Loucy (cell line): ENCODE measurements around the gene ZBTB20.

ENCODE experiments used
- H2AFZ ChIP-seq: fragments of 200-600 bp; sonication (generic); 2 replicates; pipeline ENCODE4 v1.6.0; 2016; ENCODE audit warnings: antibody characterized with exemption, mild to moderate bottlenecking, low read length, moderate library complexity
- H3F3A ChIP-seq: fragments of 200-600 bp; 2 replicates; pipeline ENCODE4 v1.6.0; 2016; ENCODE audit warnings: antibody characterized with exemption, low read depth, mild to moderate bottlenecking
- H3K27me3 ChIP-seq: fragments of 200-600 bp; sonication (generic); 2 replicates; pipeline ENCODE4 v1.6.1; 2014; ENCODE audit warnings: low read length, mild to moderate bottlenecking; ENCODE audit not compliant: insufficient read depth, poor library complexity, severe bottlenecking
- H3K36me3 ChIP-seq: fragments of 200-600 bp; sonication (generic); 2 replicates; pipeline ENCODE4 v1.6.1; 2016; ENCODE audit warnings: low read length; ENCODE audit not compliant: insufficient read depth
- H3K4me1 ChIP-seq: fragments of 200-600 bp; sonication (generic); 2 replicates; pipeline ENCODE4 v1.5.1; 2014; ENCODE audit warnings: low read length, mild to moderate bottlenecking; ENCODE audit not compliant: insufficient read depth, poor library complexity, severe bottlenecking
- H3K4me2 ChIP-seq: fragments of 200-600 bp; sonication (generic); 2 replicates; pipeline ENCODE4 v1.6.0; 2014; ENCODE audit warnings: antibody characterized with exemption, low read length, low read depth, mild to moderate bottlenecking; ENCODE audit not compliant: poor library complexity, severe bottlenecking
- H3K4me3 ChIP-seq: fragments of 200-600 bp; sonication (generic); 2 replicates; pipeline ENCODE4 v1.5.1; 2014; ENCODE audit warnings: low read length, mild to moderate bottlenecking, mixed read lengths; ENCODE audit not compliant: poor library complexity, severe bottlenecking
- H3K79me2 ChIP-seq: fragments of 200-600 bp; sonication (generic); 2 replicates; pipeline ENCODE4 v1.6.1; 2014; ENCODE audit warnings: low read length; ENCODE audit not compliant: insufficient read depth
- H3K9ac ChIP-seq: fragments of 200-600 bp; sonication (generic); 2 replicates; pipeline ENCODE4 v1.6.0; 2014; ENCODE audit warnings: mild to moderate bottlenecking, low read depth, low read length, moderate library complexity; ENCODE audit not compliant: poor library complexity, severe bottlenecking
- H3K9me2 ChIP-seq: fragments of 200-600 bp; sonication (generic); replicated peaks from 2 replicates; pipeline ENCODE4 v1.6.1; 2016; ENCODE audit warnings: low read depth, low read length, mixed read lengths
- H3K9me3 ChIP-seq: fragments of 200-600 bp; sonication (generic); 2 replicates; pipeline ENCODE4 v1.6.1; 2014; ENCODE audit warnings: mild to moderate bottlenecking, antibody characterized with exemption, low read length, low read depth; ENCODE audit not compliant: insufficient read depth
- H4K20me1 ChIP-seq: fragments of 200-600 bp; sonication (generic); 2 replicates; pipeline ENCODE4 v1.6.0; 2014; ENCODE audit warnings: antibody characterized with exemption, low read length, mild to moderate bottlenecking; ENCODE audit not compliant: insufficient read depth, poor library complexity, severe bottlenecking
- EZH2phosphoT487 ChIP-seq: fragments of 200-600 bp; IDR thresholded peaks from 2 replicates; pipeline ENCODE4 v1.6.1; 2018; ENCODE audit warnings: antibody characterized with exemption, mild to moderate bottlenecking, moderate library complexity, borderline replicate concordance
- TF ChIP-seq, protein P1 (sequence below): fragments of 200-600 bp; sonication (generic); conservative IDR thresholded peaks from 2 replicates; pipeline ENCODE4 v1.5.1; 2014; ENCODE audit warnings: mild to moderate bottlenecking, antibody characterized with exemption, low read length

The ZBTB20 gene

DNA sequence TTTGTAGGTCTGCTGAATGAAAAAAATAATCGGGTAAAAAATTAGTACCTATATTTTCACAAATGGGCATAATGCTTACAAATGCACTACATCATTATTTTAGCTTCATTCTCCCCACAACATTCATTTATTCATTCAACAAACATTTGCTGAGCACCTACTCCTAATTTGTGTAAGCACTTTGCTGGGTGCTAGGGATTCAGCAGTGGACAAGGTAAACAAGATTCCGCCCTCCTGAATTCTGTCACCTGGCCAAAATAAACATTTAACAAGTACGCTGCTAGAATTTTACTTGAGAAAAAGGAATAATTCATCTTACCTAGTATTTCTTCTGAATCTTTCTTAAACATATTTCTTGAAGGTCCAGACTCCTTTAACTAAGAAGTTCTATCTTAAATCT is 781.2 kb downstream of the ZBTB20 start:
- H3K9me3 ChIP-seq, result no peaks in the 10 kb centered on the region
- H3K79me2 ChIP-seq, result no peaks in the 10 kb centered on the region
- H3K4me1 ChIP-seq, result no peaks in the 10 kb centered on the region
- no peaks in the 10 kb centered on the region for H3F3A ChIP-seq
- no peaks in the 10 kb centered on the region; the same call in 1 of the 2 replicates for H3K36me3 ChIP-seq
- no peaks in the 10 kb centered on the region for H3K27me3 ChIP-seq
- no peak overlapping the region for H3K4me3 ChIP-seq
- no peak overlapping the region for H3K4me2 ChIP-seq
- no peak overlapping the region for H3K9ac ChIP-seq
- H4K20me1 ChIP-seq, result no peaks in the 10 kb centered on the region
- H3K9me2 ChIP-seq, result no peaks in the 10 kb centered on the region
- TF ChIP-seq, protein P1, sequence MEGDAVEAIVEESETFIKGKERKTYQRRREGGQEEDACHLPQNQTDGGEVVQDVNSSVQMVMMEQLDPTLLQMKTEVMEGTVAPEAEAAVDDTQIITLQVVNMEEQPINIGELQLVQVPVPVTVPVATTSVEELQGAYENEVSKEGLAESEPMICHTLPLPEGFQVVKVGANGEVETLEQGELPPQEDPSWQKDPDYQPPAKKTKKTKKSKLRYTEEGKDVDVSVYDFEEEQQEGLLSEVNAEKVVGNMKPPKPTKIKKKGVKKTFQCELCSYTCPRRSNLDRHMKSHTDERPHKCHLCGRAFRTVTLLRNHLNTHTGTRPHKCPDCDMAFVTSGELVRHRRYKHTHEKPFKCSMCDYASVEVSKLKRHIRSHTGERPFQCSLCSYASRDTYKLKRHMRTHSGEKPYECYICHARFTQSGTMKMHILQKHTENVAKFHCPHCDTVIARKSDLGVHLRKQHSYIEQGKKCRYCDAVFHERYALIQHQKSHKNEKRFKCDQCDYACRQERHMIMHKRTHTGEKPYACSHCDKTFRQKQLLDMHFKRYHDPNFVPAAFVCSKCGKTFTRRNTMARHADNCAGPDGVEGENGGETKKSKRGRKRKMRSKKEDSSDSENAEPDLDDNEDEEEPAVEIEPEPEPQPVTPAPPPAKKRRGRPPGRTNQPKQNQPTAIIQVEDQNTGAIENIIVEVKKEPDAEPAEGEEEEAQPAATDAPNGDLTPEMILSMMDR, result no peak
- TF ChIP-seq EZH2phosphoT487, result no peak
- no peak overlapping the region for H2AFZ ChIP-seq

DNA sequence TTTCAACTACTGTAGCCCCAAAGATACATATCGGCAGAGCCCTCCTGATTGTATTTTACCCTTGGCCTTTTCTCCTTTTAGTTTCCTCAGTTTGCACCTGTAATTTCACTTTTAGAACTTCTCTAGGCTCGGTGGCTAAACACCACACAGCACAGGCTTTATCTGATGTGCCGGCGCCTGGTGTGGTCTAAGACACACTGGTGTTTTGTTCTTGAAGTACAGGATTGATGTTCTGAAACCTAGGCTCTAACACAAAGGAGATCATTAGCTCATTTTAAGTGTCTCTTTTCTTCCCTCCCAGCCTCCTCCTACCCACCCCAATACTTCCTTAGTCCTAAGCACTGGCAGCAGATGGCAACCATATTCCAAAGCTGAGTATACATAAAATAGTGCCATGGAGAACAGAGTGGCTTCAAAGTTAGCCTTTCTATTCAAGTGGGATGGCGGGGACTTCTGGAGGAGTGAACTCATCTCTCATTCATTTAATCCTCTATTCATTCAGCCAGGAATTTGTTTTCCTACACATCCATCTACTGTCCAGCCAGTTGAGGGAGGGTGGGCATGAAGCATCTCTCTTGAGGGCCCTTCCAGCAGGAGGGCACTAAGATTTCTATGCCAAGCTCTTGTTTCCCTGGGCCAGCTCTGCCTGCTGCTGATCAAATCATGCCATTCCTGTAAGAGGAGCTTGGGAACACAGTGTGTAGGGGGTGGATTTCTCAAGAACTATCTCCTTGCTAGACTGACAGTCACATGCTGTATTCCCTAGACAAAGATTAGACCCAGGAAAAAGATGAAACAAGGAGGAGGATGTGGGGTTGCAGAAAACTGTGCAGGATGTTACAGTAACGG is 782.1 kb downstream of the ZBTB20 start:
- no peaks in the 10 kb centered on the region for H4K20me1 ChIP-seq
- H3K36me3 ChIP-seq, result no peaks in the 10 kb centered on the region; the same call in 1 of the 2 replicates
- H3K4me1 ChIP-seq, result no peaks in the 10 kb centered on the region
- H3K9me3 ChIP-seq, result no peaks in the 10 kb centered on the region
- no peaks in the 10 kb centered on the region for H3K27me3 ChIP-seq
- no peak overlapping the region for H3K4me2 ChIP-seq
- H2AFZ ChIP-seq, result no peak overlapping the region
- H3F3A ChIP-seq, result no peaks in the 10 kb centered on the region
- TF ChIP-seq, protein P1, result no peak
- no peak for TF ChIP-seq EZH2phosphoT487
- H3K9me2 ChIP-seq, result no peaks in the 10 kb centered on the region
- no peak overlapping the region for H3K4me3 ChIP-seq
- H3K79me2 ChIP-seq, result no peaks in the 10 kb centered on the region
- no peak overlapping the region for H3K9ac ChIP-seq

- H3F3A ChIP-seq, result no peaks in the 10 kb centered on the region
- H3K9me2 ChIP-seq, result no peaks in the 10 kb centered on the region
- H3K9me3 ChIP-seq, result no peaks in the 10 kb centered on the region
- H3K27me3 ChIP-seq, result no peaks in the 10 kb centered on the region
- no peaks in the 10 kb centered on the region for H3K79me2 ChIP-seq
- no peak overlapping the region for H3K4me2 ChIP-seq
- H2AFZ ChIP-seq, result no peak overlapping the region
- no peak overlapping the region for H3K9ac ChIP-seq
- H3K4me3 ChIP-seq, result no peak overlapping the region
- no peaks in the 10 kb centered on the region for H3K4me1 ChIP-seq
- no peaks in the 10 kb centered on the region; the same call in 1 of the 2 replicates for H3K36me3 ChIP-seq
- TF ChIP-seq, protein P1, result no peak
- TF ChIP-seq EZH2phosphoT487, result no peak
- H4K20me1 ChIP-seq, result no peaks in the 10 kb centered on the region
These were observed 783.4 kb downstream of the ZBTB20 start for GRCh38 chr3:114363554-114364202.
